DMS53 (cell line): ENCODE data around the gene TMEM248.
"Not testable (repeated sequence)": the region's sequence is repeated elsewhere in the genome, so short reads cannot be mapped to it uniquely, and the experiment has no call there.

Experiments used
- DNase-seq: peaks from one replicate; lab custom pipeline; 2025; lab: John Stamatoyannopoulos, UW

Gene TMEM248

GRCh38 chr7:66910789-66911188 lies 10.2 kb upstream of the TMEM248 start:
- peak; percentile 50 for DNase-seq

GRCh38 chr7:66911191-66911590 lies 9.8 kb upstream of the TMEM248 start:
- DNase-seq = not testable (repeated sequence)

GRCh38 chr7:66912195-66912594 lies 8.8 kb upstream of the TMEM248 start:
- no peak for DNase-seq

GRCh38 chr7:66913118-66914037 lies 7.6 kb upstream of the TMEM248 start:
- DNase-seq = no peak

- DNase-seq = not testable (repeated sequence)
Observed at GRCh38 chr7:66917904-66918303, 3.1 kb upstream of the TMEM248 start.

GRCh38 chr7:66919304-66919703 lies 1.7 kb upstream of the TMEM248 start:
- DNase-seq = no peak

- no peak for DNase-seq
Observed at GRCh38 chr7:66919704-66920103, 1.3 kb upstream of the TMEM248 start.

GRCh38 chr7:66920256-66920655 lies 769 bp upstream of the TMEM248 start:
- peak; percentile 45 for DNase-seq

GRCh38 chr7:66921396-66921917 lies 432 bp downstream of the TMEM248 start:
- peak; percentile 53 for DNase-seq

- peak; percentile 70 for DNase-seq
Observed at GRCh38 chr7:66921918-66922486, 977 bp downstream of the TMEM248 start.

- DNase-seq = no peak
Observed at GRCh38 chr7:66925255-66925654, 4.2 kb downstream of the TMEM248 start.

GRCh38 chr7:66927348-66927948 lies 6.4 kb downstream of the TMEM248 start:
- no peak for DNase-seq

GRCh38 chr7:66928388-66928787 lies 7.4 kb downstream of the TMEM248 start:
- DNase-seq = no peak

- DNase-seq = no peak
Observed at GRCh38 chr7:66929165-66929564, 8.1 kb downstream of the TMEM248 start.

GRCh38 chr7:66929935-66930334 lies 8.9 kb downstream of the TMEM248 start:
- DNase-seq = no peak

GRCh38 chr7:66930341-66930740 lies 9.3 kb downstream of the TMEM248 start:
- DNase-seq = peak; percentile 15

- DNase-seq = no peak
Observed at GRCh38 chr7:66933469-66933868, 12.4 kb downstream of the TMEM248 start.

- DNase-seq = no peak
Observed at GRCh38 chr7:66937940-66938339, 16.9 kb downstream of the TMEM248 start.

- no peak for DNase-seq
Observed at GRCh38 chr7:66939325-66939724, 18.3 kb downstream of the TMEM248 start.

GRCh38 chr7:66946545-66946944 lies 25.5 kb downstream of the TMEM248 start:
- DNase-seq = peak; percentile 57

- DNase-seq = no peak
Observed at GRCh38 chr7:66948480-66949109, 27.6 kb downstream of the TMEM248 start.

GRCh38 chr7:66950311-66950710 lies 29.3 kb downstream of the TMEM248 start:
- DNase-seq = no peak
